Esophagus squamous epithelium (tissue), 5 donors: ENCODE data around the gene DNM3. TPM values are rescaled to one million over a fixed set of nuclear protein-coding genes. Genes with fewer than 3 reads are reported as not detected.

ENCODE experiments used
- DNase-seq: peaks from one replicate; lab custom pipeline; 2025; lab: John Stamatoyannopoulos, UW
- H3K27ac ChIP-seq, 4 donors: fragments of 200-600 bp; sonication (generic); one replicate each; pipeline ENCODE4 v1.5.1; 2016 to 2019; ENCODE audit warnings: mild to moderate bottlenecking in 1 of 4
- H3K27me3 ChIP-seq, 4 donors: fragments of 200-600 bp; sonication (generic); 1 replicate in 3 of 4; 2 replicates in 1 of 4; pipeline versions ENCODE4 v1.5.1 to v1.6.0; 2017 to 2021; ENCODE audit warnings: antibody characterized with exemption in 1 of 4
- H3K36me3 ChIP-seq, 3 donors: fragments of 200-600 bp; sonication (generic); one replicate each; pipeline ENCODE4 v1.5.1; 2016 to 2019
- H3K4me1 ChIP-seq, 3 donors: fragments of 200-600 bp; sonication (generic); one replicate each; pipeline ENCODE4 v1.5.1; 2017 to 2019
- H3K4me3 ChIP-seq, 4 donors: fragments of 200-600 bp; sonication (generic); 1 replicate in 3 of 4; 2 replicates in 1 of 4; pipeline ENCODE4 v1.5.1; 2016 to 2019; ENCODE audit warnings: mild to moderate bottlenecking in 2 of 4, moderate library complexity in 1 of 4
- H3K9me3 ChIP-seq, 3 donors: fragments of 200-600 bp; sonication (generic); one replicate each; pipeline ENCODE4 v1.5.1; 2016 to 2019
- POLR2A ChIP-seq, 4 donors: fragments of 450-650 bp; IDR thresholded peaks; one replicate each; pipeline ENCODE4 v1.6.1; 2017; ENCODE audit warnings: antibody characterized with exemption in 4 of 4, mild to moderate bottlenecking in 4 of 4, moderate library complexity in 3 of 4
- WGBS, 2 donors: methylation state at CpG; one replicate each; pipeline ENCODE4 v1.1.5; 2018; 5-methylcytosine and 5-hydroxymethylcytosine counted together
- intact Hi-C: fragments of 100-400 bp; cut with DNase I; formaldehyde crosslinking; loops from one replicate; pipeline ENCODE4 v1.15.0; 2022
- total RNA-seq, 4 donors: library from RNA; depleted of rRNA; stranded (reverse); fragments of >200 nt; gene quantifications; one replicate each; pipeline ENCODE4 v1.1.0, GENCODE V29; 2016
- TF ChIP-seq, protein P1 (sequence below), 6 experiments: fragments of 450-650 bp in 4 of 6; fragments of 200-600 bp in 2 of 6; sonication (generic) in 2 of 6; IDR thresholded peaks; one replicate each; pipeline ENCODE4 v1.5.1; 2016 to 2019; ENCODE audit warnings: antibody characterized with exemption in 6 of 6, mild to moderate bottlenecking in 4 of 6, moderate library complexity in 4 of 6
- donor health status: DM: yes; HTN: yes; CAD: no.

DNM3 gene
- total RNA-seq, 4 donors from 2014 or later, result 0.91 to 3.2 (median 1.8) TPM

DNA sequence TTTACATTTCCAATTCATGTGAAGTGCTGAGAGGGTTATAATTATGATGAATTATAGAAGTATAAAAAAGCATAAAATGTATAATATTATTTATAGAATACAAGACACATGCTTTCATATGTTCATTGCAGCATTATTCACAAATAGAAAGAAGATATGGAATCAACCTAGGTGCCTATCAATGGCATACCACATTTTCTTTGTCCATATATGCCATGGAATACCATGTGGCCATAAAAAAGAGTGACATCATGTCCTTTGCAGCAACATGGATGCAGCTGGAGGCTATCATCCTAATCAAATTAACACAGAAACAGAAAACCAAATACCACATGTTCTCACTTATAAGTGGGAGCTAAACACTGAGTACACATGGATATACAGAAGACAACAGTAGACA, 494.1 kb downstream of the DNM3 start:
- intact Hi-C loops, result no loop called here
- no peak for TF ChIP-seq POLR2A (IDR thresholded peaks at IDR 0.05)
- TF ChIP-seq, protein P1, sequence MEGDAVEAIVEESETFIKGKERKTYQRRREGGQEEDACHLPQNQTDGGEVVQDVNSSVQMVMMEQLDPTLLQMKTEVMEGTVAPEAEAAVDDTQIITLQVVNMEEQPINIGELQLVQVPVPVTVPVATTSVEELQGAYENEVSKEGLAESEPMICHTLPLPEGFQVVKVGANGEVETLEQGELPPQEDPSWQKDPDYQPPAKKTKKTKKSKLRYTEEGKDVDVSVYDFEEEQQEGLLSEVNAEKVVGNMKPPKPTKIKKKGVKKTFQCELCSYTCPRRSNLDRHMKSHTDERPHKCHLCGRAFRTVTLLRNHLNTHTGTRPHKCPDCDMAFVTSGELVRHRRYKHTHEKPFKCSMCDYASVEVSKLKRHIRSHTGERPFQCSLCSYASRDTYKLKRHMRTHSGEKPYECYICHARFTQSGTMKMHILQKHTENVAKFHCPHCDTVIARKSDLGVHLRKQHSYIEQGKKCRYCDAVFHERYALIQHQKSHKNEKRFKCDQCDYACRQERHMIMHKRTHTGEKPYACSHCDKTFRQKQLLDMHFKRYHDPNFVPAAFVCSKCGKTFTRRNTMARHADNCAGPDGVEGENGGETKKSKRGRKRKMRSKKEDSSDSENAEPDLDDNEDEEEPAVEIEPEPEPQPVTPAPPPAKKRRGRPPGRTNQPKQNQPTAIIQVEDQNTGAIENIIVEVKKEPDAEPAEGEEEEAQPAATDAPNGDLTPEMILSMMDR (IDR thresholded peaks at IDR 0.05), result no peak
- no peaks in the 10 kb centered on the region for H3K27me3 ChIP-seq
- no peaks in the 10 kb centered on the region for H3K4me1 ChIP-seq
- H3K4me3 ChIP-seq, result no peak overlapping the region
- H3K36me3 ChIP-seq, result no peaks in the 10 kb centered on the region
- DNase-seq, result no peak
- H3K27ac ChIP-seq, result no peak overlapping the region
- no peaks in the 10 kb centered on the region for H3K9me3 ChIP-seq

DNA sequence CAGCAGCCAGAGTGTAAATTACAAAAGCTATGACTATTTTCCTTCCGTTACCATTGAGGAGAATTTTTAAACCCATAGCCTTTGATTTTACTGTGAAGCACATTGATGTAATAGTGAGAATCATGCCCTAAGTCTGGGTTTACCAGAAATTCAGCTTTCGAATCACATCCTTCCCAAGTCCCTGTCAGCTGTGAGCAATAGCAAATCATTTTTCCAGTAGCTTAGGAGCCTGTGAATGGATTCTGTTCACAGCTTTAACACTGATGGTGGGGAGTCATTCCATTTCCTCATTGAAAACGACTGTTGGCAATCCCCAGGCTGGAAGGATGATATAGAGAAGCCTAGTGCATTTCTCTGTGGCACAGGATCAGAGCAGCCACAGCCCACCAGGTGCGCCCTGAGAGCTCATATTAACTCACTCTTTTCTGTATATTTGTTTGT, 497.0 kb downstream of the DNM3 start:
- TF ChIP-seq, protein P1 (IDR thresholded peaks at IDR 0.05), result no peak
- no peak for TF ChIP-seq POLR2A (IDR thresholded peaks at IDR 0.05)
- Histone ChIP-seq H3K9me3 (no peaks in the 10 kb centered on the region), H3K4me3 (no peak overlapping the region), H3K27ac (no peak overlapping the region), H3K36me3 (no peaks in the 10 kb centered on the region), H3K27me3 (no peaks in the 10 kb centered on the region), H3K4me1 (peaks cover 0 to 6% (median 6%) of the 10 kb centered on the region in 3 donors)
- intact Hi-C loops, result no loop called here
- WGBS, 2 donors, result 66 to 67% methylated on average over 4 of the region's 4 CpGs
- no peak for DNase-seq

DNA sequence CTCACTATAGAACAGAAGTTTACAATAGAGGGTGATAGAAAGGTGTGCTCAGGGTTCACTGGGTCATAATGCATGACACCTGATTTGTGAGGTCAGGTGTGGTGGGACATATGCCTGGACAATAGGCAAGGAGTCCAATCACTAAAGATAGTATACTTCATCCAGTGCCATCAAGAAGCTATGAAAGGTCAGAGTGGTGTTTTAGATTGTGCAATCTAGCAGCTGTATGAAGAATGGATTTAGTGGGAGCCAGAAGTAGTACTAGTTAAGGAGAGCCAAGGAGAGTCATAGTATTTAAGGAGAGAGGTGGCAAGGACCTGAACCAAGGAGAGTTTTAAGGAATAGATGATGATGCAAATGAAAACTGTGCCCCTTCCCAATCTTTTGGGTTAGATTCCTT, 498.5 kb downstream of the DNM3 start:
- no peak overlapping the region for H3K27ac ChIP-seq
- H3K36me3 ChIP-seq, result no peaks in the 10 kb centered on the region
- TF ChIP-seq POLR2A (IDR thresholded peaks at IDR 0.05), result no peak
- TF ChIP-seq, protein P1 (IDR thresholded peaks at IDR 0.05), result no peak
- no peaks in the 10 kb centered on the region for H3K27me3 ChIP-seq
- peaks cover 0 to 18% (median 9%) of the 10 kb centered on the region in 3 donors for H3K4me1 ChIP-seq
- H3K4me3 ChIP-seq, result no peak overlapping the region
- no peak for DNase-seq
- intact Hi-C loops, result no loop called here
- no peaks in the 10 kb centered on the region for H3K9me3 ChIP-seq

DNA sequence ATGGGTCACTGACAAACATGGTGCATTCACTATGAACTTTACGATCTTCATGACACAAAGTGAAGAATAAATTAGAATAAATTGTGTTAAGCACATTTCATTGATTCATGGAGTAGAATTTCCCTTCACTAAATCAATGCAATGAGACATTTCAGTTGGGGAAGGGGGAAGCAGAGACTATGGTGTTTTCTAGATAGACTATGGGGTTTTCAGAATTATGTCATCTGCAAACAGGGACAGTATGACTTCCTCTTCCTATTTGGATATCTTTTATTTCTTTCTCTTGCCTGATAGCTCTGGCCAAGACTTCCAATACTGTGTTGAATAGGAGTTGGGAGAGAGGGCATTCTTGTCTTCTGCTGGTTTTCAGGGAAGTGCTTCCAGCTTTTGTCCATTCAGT, 499.2 kb downstream of the DNM3 start:
- TF ChIP-seq POLR2A (IDR thresholded peaks at IDR 0.05), result no peak
- TF ChIP-seq, protein P1 (IDR thresholded peaks at IDR 0.05), result no peak
- DNase-seq, result no peak
- 64 to 100% methylated on average over 1 of the region's 1 CpG for WGBS, 2 donors
- Histone ChIP-seq H3K27ac (no peak overlapping the region), H3K4me3 (no peak overlapping the region), H3K4me1 (peaks cover 0 to 18% (median 9%) of the 10 kb centered on the region in 3 donors), H3K27me3 (no peaks in the 10 kb centered on the region), H3K36me3 (no peaks in the 10 kb centered on the region), H3K9me3 (no peaks in the 10 kb centered on the region)
- intact Hi-C loops, result no loop called here

DNA sequence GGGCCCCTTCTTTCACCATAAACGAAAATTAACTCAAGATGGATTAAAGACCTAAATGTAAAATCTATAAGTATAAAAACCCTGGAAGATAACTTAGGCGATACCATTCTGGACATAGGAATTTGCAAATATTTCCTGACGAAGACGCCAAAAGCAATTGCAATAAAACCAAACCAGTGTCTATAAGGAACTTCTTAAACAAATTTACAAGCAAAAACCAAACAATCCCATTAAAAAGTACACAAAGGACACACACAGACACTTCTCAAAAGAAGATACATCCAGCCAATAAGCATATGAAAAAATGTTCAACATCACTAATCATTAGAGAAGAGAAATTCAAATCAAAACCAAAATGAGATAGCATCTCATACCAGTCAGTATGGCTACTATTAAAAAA, 500.4 kb downstream of the DNM3 start:
- TF ChIP-seq, protein P1 (IDR thresholded peaks at IDR 0.05), result no peak
- TF ChIP-seq POLR2A (IDR thresholded peaks at IDR 0.05), result no peak
- Histone ChIP-seq H3K4me1 (peaks cover 0 to 18% (median 9%) of the 10 kb centered on the region in 3 donors), H3K27ac (no peak overlapping the region), H3K36me3 (no peaks in the 10 kb centered on the region), H3K9me3 (no peaks in the 10 kb centered on the region), H3K4me3 (no peak overlapping the region), H3K27me3 (no peaks in the 10 kb centered on the region)
- intact Hi-C loops, result no loop called here
- no peak for DNase-seq
- WGBS, 2 donors, result 83 to 95% methylated on average over 4 of the region's 4 CpGs
